Stimulated activated CD8-positive, alpha-beta memory T cell treated with anti-CD3 and anti-CD28 coated beads, Interleukin-12 subunit alpha, Interleukin-12 subunit beta, amount 100 ng/mL, for 4 hours (primary cell): Measurements from ENCODE around the gene PCSK4.
"Not testable (repeated sequence)": the region's sequence is repeated elsewhere in the genome, so short reads cannot be mapped to it uniquely, and the experiment has no call there.

Source experiments
- DNase-seq: peaks from one replicate; pipeline ENCODE4 v3.0.0-alpha.2; 2020; ENCODE audit warnings: low read depth

PCSK4 gene

DNA sequence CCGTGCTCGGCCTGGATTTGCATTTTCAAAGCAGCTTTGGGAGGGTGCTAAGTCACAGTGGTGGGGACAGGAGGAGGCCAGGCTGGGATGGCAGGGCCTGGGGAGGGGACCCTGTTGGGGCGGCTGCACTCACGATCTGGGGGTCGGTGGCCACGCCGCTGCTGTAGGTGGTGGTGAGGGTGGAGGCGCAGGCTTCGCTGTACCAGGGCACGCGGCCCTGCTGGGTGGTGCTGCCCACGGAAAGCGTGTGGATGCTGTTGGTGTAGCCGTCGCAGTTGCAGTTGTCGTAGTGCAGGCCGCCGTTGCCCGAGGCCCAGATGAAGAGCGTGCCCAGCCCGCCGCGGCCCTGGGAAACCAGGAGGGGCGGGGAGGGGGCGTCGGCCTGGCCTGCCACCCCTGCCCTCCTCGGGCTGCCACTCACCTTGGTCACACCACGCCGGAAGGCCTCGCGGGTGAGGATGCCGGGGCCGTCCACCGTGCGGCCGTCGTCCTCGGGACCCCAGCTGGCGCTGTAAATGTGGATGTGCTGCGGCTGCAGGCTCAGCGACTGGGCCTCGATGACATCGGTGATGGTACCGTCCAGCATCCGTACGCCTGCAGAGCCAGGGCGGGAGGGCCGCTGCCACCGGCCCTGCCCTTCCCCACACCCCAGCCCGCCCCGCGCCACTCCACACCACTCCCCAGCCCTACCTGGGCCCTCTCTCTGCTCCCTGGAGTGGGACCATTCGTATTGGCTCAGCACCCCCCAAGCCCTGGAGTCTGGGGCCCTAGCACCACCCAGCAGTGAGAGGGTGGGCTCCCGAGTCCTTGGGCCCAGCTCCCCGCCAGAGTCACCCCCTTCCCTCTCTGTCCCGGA lies 3.2 kb downstream of the PCSK4 start:
- DNase-seq: no peak

DNA sequence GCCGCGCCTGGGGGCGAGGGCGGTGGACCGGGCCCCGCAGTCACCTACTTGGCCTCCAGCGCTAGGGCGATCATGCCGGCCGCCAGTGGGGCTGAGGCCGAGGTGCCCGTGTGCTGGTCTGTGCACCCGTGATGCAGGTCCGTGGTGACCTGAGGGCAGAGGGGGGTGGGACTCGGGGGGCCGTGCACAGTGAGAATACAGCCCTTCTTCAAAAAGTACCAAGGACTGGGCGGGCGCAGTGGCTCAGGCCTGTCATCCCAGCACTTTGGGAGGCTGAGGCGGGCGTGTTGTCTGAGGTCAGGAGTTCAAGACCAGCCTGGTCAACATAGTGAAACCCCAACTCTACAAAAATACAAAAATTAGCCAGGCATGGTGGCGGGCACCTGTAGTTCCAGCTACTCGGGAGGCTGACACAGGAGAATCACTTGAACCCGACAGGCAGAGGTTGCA lies 6.1 kb downstream of the PCSK4 start:
- DNase-seq: no peak

DNA sequence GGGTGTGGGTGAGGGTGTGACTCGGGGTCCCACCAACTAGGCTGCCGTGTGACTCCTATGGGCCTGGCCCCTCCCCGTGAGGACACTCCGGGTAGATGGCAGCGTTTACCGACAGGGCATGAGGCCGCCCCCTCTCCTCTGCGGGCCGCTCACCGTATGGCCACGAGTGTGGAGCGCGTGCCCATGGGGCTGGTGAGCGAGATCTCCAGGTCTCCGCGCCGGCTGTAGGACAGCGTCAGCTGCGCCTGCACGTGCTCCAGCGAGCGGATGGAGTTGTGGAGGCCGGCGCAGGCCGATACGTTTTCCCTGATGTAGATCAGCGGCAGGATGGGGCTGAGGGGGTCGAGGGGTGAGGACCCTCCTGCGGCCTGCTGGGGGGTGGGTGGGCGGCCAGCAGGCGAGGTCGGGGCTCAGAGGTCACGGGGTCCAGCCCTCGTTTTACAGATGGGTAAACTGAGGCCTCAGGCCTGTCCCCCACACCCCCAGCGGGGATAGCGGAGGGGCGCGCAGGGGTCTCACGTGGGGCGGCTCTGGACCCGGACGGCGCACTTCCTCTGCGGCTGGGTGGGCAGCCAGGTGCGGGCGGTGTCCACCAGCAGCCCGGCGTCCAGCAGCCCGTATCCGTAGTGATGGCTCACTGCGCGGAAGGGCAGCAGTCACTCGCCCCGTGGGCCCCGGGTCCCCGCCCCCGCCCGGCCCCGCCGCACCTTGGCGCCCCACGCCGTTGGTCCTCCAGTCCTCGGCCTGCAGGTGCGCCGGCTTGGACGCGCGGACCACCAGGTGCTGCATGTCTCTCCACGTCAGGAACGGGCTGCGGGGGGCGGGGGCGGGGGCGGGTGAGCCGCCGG lies 6.8 kb downstream of the PCSK4 start:
- no peak for DNase-seq

DNA sequence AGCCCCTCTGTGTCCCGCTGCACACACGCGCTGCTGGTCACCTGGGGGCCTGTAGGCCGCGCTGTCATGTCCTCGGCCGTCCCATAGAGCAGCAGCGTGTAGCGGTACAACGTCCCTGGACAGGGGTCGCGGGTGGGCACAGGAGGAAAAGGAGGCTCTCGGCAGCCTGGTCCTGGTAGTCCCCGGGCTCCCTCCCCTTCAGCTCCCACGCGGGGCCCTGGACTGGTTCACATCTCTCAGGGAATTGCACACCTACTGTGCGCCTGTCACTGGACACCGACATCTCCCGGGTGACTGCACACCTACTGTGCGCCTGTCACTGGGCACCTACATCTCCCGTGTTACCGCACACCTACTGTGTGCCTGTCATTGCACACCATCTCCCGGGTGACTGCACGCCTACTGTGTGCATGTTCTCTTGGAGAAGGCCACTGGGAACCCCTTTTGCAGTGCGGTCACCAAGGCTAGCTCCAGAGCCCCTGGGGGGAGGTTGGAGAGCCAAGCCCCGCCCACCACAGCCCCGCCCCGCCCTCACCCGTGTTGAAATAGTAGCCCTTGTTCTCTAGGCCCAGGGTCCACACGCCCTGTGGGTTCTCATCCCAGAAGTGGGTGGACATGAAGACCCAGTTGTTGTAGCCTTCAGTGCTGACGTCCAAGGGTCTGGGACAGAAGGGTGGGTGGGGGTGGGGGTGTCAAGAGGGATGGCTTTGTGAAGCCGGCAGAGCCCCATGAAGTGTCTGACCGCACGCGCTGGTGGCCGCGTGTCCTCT lies 7.6 kb downstream of the PCSK4 start:
- no peak for DNase-seq

DNA sequence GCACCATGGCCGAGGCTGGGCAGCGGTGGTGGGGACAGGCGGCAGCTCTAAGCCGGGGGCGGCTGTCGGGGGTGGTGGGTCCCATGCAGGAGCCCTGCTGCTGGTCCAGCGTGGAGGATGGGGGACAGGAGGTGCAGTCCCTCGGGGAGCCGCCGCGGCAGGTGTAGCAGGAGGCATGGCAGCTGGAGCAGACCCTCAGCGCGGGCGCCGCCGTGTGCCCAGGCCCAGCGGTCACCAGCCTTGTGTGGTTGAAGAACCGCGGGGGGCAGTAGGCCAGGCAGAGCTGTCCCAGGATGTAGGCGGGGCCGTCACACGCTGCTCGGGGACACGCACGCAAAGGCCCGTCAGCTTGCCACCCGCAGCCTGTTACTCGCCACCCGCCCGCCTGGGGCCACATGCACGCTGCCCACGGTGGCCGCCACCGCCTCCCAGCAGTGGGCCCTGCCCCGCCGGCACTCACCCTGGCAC lies 8.2 kb downstream of the PCSK4 start:
- DNase-seq: no peak

DNA sequence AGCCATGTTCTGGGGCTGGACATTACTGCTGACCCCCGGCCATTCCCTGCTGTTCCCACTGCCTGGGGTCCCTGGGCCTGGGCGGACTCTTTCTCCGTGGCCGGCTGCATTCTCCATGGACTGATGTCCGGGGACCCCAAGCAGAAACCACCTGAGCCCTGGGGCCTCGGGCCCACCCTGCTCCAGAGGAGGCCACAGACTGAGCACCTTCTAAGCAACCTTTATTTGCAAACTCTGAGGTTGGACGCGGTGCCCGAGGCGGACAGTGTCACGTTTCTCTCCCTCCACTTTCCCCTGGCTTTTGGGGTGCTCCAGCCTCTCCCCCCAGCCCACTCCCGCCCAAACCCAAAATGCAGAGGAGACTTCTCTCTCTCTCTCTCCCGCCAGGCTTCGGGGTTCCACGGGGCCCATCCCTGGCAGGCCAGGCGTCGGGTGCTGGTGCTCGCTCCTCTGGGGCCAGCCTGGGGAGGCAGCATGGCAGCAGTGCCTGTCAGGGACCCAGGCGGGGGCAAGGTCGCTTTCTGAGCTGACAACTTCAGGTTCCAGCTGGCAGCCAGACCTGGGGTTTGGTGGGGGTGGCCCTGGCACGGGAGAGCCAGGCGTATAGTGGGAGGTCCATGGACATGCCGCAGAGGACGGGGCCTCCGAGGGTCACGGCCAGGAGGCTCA lies 8.8 kb downstream of the PCSK4 start:
- no peak for DNase-seq

DNA sequence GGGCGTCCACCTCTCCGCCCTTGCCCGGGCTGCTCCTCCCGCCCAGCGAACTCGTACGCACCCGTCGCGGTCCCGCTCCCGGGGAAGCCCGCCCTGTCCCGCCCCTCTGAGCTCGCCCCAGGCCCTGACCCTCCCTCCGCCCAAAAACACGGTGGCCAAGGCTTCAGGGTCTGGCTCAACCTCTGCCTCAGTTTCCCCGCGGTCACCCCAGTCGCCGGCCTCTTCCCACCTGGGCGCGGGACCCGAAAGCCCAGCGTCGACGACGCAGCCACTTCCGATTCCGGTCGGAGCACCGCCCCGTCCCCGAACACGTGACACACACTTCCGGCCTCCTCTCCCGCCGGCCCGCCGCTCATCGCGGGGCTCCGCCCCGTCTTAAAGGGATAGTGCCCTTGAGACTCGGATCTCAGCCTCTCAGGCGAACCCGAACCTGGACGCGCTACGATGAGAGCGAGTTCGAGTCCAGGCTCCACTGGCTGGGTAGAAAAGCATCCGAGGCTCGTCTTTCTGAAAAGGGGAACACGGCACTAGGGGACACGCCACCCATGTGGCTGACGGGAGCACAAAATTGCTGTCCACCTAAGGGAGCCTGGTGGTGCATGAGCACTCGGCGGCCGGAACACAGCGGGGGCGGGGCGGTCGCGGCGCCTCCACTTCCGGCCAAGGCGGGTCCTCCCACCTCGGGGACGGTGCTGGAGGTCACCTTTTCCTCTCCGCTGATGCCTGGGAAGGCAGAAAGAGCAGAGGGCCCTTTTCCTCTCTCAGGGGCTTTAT lies 11.0 kb downstream of the PCSK4 start, which contains the start of gene C19orf25:
C19orf25 (minus strand) TSS at position 282 of the 774 bp plus-strand sequence. CDS start 312 bp downstream, outside the sequence.
- peak; percentile 82 for DNase-seq

DNA sequence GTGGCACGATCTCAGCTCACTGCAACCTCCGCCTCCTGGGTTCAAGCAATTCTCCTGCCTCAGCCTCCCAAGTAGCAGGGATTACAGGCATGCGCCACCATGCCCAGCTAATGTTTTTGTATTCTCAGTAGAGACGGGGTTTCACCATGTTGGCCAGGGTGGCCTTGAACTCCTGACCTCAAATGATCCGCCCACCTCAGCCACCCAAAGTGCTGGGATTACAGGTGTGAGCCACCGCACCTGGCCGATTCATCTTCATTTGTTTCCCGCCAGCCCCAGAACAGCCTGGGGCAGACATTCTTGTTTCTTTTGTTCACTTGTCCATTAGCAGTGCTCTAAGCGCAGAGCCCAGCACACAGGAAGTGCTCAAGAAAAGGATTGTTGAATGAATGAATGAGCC lies 13.1 kb downstream of the PCSK4 start:
- not testable (repeated sequence) for DNase-seq

DNA sequence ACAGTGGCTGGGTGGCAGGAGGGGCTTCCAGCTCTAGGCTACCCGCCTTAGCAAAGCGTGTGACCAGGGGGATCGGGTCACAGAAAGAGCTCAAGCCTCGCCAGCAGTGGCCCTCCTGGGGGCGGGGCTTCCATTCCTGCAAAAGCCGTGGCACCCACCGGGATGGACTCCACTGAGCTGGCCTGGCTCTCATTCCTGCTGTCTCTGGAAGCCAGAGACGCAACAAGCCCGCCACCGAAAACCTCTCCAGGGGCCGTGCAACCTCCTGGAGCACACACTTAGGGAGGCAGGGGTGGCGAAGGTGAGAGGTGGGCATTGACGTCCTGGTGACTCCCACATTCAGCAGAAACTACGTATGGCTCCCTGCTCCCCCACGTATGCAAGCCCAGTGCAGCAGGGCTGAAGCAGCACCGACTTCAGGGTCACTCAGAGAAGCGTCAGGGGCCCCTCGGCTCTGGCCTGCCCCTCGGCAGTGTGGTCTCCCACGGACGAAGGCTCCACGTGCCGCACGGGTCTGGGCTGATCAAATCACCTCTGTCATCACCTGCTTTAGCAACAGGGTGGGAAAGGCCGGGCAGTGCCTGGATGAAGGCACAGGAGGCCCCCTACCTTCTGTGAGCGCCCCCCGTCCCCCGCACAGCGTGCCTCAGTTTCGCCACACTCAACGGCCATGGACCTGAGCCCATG lies 14.3 kb downstream of the PCSK4 start:
- DNase-seq: no peak

DNA sequence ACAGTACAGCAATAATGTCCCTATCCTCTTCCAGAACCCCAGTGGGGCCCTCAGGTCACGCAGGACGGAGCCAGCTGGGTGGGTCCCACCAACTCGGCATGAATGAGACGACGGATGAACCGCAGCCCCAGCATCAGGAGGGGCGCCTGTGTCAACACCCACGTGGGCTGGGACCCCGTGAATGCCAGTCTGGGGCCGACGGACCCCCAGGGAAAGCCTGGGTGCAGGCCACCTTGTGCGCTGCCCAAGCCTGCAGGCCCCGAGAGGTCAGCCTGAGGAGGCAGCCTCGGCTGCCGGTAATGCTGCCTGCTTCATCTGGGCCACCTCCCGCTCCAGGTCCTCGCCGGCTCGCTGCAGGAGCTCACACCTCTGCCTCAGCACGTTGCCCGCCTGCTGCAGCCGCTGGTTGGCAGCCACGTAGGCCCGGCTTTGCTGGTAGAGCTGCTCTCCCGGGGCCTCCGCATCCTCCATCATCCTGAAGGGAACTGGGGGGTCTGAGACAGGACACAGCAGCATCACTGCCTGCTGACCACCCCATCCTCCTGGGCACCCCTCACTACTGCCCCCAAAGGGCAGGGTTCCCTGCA lies 15.3 kb downstream of the PCSK4 start:
- DNase-seq: no peak

DNA sequence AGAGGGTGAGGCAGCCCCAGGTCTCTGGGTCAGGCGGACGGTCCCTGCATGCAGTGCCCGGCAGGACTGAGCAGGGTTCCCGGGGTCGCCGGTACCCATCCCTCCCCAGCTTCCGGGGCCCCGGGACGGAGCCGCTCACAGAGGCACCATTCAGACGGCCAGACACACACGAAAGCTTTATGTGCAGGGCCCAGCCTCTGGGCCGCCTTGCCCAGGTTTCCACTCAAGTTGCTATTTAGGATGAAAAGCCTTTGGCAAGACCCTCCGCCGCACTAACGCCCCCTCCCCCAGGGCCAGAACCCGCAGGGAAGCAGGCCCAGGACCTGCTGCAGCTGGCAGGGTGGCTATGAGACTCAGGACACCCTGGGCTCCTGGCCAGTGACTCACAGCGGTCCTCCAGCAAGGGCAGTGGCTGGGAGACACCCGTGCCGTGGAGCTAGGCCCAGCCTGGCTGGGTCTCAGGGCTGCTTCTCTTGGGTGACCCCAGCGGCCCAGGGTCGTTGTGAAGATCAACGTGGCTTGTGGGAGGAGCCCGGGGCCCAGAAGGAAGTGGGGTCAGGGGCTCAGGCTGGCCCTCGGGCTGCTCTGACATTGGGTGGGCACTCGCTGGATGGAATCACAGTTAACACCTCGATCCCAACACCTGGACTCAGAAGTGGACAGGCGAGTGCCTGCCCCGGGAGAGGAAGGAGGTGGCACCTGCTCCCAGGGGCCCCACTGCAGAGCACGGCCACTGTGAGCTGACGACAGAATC lies 16.0 kb downstream of the PCSK4 start:
- no peak for DNase-seq

DNA sequence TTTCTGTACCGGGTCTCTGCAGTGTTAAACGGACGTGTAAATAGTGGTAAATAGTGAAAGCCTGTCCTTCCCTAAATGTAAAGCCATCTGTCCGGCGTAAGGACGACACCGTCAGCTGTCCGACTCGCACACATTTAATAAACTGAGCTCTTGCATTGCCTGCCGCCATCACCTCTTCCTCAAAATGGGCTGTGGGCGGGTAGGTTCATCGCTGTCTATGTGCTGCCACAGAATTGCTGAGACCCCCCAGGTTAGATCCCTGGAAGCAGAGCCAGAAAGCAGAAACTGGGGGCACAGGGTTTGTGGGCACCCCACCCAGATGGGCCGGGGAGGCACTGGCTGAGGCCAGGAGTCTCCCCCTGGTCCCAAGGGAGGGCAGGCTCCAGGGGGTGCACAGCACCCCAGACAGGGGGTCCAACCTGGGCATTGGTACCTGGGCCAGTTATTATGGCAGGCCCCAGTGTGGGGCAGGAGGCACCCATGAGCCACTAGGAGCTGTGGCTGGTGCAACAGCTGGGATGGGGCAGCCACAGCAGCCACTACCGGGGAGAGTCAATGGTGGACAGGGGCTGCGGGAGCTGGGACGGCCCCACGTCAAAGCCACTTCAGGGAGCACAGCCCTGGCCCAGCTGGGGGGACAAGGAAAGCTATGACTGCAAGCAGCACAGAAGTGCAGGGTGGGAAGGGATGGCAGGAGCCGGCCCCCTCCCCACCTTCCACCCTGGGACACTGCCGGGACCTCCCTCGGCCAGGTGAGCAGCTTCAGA lies 16.9 kb downstream of the PCSK4 start:
- no peak for DNase-seq

DNA sequence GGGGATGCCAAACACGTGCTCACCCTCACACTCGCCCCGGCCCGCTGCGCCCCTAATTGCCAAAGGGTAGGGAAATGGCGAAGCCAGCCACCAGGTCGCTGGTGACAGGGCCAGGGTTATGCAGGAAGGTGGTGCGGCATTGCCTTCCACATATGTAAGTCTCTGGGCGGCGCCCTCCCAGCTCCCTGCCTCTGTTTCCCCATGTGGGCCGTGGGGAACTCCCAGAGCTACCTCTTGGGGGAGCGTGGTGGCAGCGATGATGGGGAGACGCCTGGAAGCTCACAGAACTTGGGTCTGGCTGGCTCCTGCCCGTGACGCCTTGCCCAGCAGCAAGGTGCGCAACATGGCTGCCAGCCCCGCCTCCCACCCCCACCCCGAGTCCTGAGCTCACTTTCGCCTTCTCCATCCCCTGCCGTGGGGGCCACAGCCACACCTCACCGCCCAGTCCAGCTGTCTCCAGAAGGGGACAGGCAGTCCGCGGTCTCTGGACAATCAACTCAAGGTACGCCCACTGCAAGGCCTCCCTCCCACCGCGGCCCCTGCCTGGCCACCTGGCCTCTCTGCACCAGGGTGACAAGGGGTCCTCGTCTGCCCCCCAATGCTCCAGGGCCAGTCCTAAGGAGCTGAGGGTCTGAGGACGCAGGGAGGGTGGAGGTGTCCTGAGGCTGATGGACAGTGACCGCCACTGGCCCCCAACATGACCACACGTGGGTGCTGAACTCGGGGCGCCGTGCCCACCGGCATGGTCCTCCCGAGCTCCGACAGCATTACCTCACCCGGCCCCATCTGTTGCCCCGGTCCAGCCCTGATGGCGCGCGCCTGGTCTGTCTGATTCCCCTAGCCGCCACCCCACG lies 17.7 kb downstream of the PCSK4 start:
- DNase-seq: no peak

DNA sequence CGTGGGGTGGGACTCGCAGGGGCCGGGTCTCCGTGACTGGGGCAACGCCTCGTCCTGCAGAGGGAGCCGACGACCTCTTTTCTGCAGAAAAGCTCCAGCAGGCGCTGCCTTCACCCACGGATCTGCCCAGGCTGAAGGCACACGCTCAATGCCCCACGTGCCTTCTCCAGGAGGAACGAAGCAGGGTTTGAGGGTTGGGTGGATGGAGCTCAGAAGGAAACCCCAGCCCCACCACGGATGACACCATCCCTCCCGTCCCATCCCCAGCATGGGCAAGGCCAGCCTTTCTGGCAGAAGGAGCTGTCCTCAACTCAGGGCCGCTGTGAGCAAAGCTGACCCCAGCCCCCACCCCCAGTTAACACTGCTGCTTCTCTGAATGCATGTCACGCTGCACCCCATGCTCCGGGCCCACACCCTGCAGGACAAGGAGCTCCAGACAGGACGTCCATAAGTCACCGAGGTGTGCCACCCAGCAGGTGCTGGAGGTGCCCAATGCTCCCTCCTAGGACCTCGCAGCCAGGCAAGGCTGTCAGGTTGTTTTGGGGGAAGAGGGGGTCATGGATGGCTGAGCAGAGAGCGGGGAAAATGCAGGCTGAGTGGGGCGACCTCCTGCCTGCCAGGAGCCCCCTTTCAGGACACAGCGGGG lies 18.5 kb downstream of the PCSK4 start:
- no peak for DNase-seq

DNA sequence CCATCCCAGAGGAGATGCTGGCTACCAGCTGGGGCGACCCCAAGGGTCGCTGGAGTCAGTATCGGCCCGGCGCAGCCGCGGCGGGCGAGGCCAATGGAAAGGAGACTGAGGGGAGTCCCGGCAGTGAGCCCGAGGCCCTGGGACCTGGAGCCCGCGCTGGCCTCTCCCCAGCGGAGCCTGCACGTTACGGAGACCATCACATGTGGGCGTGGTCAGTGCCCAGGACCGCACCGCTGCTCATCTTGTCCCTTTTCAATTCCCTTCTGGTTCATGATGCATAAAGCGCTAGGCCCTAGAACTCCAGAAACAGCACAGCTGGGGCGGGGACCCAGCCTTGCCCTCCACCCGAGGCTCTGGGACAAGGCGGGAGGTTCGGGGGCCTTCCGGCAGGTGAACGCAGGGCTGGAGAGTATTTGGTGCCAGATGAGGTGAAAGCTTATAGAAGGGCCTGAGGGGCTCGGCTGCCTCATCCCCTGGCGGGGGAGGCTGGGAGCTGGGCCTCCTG lies 19.1 kb downstream of the PCSK4 start:
- no peak for DNase-seq

DNA sequence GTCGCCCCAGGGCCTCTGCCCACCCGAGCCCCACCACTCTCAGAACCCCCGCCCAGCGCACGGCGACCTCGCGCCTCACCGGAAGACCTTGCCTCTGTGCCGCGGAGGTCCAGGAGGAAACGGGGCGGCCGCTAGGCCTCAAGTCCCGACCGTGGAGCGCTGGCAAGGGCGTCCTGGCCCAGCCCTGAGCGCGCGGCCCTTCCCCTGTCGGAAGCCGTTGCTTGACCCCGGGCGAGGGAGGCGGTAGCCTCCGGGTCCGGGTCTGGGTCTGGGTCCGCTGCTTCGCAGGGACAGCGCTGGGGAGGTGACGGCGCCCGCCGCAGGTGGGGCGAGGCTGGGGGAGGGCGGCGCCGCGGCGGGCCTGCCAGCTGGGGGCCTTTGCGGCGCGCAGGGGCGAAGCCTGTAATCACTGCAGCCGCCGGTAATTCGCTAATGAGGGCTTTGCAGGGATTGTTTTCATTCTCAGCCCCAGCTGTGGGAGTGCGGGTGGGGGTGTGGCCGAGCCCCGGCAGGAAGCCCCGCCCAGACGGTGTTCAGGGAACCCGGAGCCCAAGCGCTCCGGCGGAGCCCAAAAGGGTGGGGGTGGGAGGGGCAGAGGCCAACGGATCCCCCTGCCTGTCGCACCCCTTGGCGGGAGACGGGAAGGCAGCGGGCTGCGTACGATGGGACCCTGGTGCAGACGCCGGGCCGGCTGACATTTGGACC lies 19.7 kb downstream of the PCSK4 start:
- DNase-seq: peak; percentile 53
